Bronchial smooth muscle cell (primary cell): ENCODE results near the gene CHRM4. TPM values are rescaled to one million over a fixed set of nuclear protein-coding genes. Genes with fewer than 3 reads are reported as not detected.

Source experiments
- total RNA-seq: library from RNA; depleted of rRNA; stranded (reverse); fragments of >200 nt; gene quantifications from 2 replicates; pipeline ENCODE4 v1.2.1, GENCODE V29; 2014

CHRM4 gene
- total RNA-seq, result 0.09 TPM in 1 of 2 replicates, not detected in the other

GRCh38 chr11:46391578-46392420 is at the start of gene CHRM4:
Gene CHRM4 (minus strand): TSS chr11:46391776. CDS start chr11:46386557, 5,219 bp downstream.

GRCh38 chr11:46381048-46381818 is 10.3 kb downstream of the CHRM4 start, which contains the start of gene MDK:
Gene MDK (plus strand): TSS chr11:46381669. CDS start chr11:46382058, 389 bp downstream.

DNA sequence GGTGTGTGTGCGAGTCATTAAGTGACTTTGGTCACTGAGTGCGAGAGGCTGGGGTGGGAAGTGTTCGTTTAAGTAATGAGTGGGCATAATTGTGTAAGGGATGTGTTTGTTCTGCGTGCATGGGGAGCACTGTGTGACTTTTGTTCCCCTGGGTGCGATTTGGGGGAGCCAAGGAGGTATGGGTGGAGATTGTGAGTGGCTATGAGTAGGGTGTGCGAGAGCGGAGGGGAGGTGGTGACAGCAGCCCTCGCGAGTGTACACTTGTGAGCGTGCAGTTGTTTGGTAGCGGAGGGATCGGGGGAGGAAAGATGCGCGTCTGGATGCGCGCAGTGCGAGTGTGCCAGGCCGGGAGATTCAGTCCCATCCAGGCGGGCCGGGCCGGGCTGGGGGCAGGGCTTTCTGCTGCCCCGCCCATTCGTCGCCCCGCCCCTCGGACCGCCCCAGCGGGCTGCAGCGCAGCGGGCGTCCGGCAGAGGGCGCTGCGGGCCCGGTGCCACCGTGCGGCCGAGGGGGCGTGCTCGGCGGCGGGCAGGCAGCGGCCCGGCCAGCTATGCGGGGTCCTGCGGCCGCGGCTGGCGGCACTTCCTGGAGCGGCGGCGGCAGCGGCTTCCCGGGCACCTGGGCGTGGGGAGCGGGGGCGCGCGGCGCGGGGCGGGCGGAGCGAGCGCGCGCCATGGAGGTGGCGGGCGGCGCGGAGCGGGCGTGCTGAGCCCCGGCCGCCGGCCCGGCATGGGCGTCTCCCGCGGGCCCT is 44.5 kb downstream of the CHRM4 start, which contains the start of gene DGKZ:
Gene DGKZ (plus strand): TSS at position 578 of the 751 bp plus-strand sequence. CDS start 197 bp downstream, outside the sequence.

Other genes with a start within 250 kb of the CHRM4 start
- 16.1 and 19.2 TPM in 2 replicates for gene CREB3L1, start 114.1 kb downstream of the CHRM4 start, total RNA-seq
- 21.0 and 30.8 TPM in 2 replicates for gene DGKZ, start 44.3 kb downstream of the CHRM4 start, total RNA-seq
- 23.0 and 53.0 TPM in 2 replicates for gene MDK, start 10.1 kb downstream of the CHRM4 start, total RNA-seq
- gene AMBRA1, start 202.2 kb upstream of the CHRM4 start, total RNA-seq, result 23.0 and 28.4 TPM in 2 replicates
- gene HARBI1, start 225.5 kb upstream of the CHRM4 start, total RNA-seq, result 3.9 and 5.2 TPM in 2 replicates
- 55.5 and 58.8 TPM in 2 replicates for gene ATG13, start 225.8 kb upstream of the CHRM4 start, total RNA-seq